Measurements from ENCODE around the gene SIAH2. TPM values are rescaled to one million over a fixed set of nuclear protein-coding genes. Genes with fewer than 3 reads are reported as not detected.

Gene SIAH2
- polyA plus RNA-seq, 4 donors, result 14.5 to 20.0 (median 16.3) TPM

DNA sequence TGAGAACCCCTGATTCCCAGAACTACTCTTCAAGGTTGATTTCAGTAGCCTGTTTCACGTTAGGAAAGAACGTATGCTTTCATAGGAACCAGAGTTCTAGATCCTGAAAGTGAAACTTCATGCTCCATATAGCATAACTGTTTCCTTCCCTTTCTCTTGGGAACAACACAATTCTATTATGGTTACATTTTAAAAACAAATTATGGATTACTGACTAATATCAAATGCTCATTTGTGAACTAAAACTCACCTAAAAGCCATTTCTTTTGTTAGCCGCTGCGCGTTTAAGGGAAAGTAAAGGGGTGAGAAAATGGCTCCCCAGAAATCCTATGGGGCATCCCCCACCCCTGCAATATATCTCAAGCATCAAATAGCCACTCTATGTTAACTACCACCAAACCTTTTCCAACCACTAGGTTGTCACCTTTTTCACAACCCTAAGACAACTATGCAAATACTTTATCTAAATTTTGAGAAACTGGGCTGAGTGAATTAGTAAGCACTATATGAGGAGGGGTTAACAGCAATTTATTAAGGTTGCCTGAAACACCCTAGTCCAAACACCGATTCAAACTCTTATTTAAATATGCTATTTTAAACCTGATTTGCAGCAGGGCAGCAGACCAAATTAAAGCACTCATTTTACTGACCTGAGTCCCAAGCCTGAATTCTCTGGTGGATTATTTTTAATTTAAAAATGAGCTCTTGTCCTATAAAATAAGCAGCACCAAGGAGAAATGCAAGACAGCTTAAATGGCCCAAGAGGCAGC lies 2.4 kb downstream of the SIAH2 start:
- Histone ChIP-seq H3K9me3 (ENCODE audit: control insufficient read depth in 2 of 2, insufficient read depth in 1 of 2, low read depth in 1 of 2, low read length in 1 of 2) (no peaks in the 10 kb centered on the region), H3K27ac (ENCODE audit: low read depth in 1 of 3, low read length in 2 of 3) (peak overlapping the region; percentile 22 to 90 (median 59)), H3K4me3 (ENCODE audit: low read depth in 1 of 3, low read length in 3 of 3) (peak overlapping the region; percentile 8 to 95 (median 86)), H3K4me1 (ENCODE audit: control insufficient read depth in 3 of 3, insufficient read depth in 2 of 3, low read depth in 1 of 3, low read length in 2 of 3) (peaks cover 10 to 42% (median 15%) of the 10 kb centered on the region in 3 donors), H3K36me3 (ENCODE audit: control insufficient read depth in 3 of 3, insufficient read depth in 2 of 3, low read depth in 1 of 3, low read length in 3 of 3) (no peaks in the 10 kb centered on the region), H3K27me3 (ENCODE audit: control insufficient read depth in 3 of 3, insufficient read depth in 3 of 3, low read length in 3 of 3) (no peaks in the 10 kb centered on the region)
- FAIRE-seq (no peak), DNase-seq (peak in 1 of 2 donors; percentile 35)
- 15 to 28% (median 19%) methylated on average over 6 of the region's 6 CpGs for WGBS, 3 donors

DNA sequence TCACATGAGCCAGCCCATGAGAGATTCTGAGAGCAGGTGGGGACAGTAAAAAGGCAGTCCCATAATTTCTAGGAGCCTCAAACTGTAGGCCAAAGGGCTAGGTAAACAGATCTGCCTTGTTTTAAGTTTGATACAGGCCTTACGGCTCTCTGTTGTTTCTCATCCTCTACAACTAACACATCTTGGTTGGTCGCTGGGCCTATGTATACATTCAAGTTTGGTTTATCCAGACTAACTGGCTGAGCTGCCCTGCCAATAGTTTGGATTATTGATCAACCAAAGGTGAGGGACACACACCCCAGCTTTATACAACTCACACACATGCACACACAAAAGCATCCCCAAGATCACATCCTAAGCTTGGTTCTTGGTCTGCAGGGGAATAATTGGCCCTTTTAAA lies 3.0 kb downstream of the SIAH2 start:
- Histone ChIP-seq H3K4me3 (ENCODE audit: low read depth in 1 of 3, low read length in 3 of 3) (peak overlapping the region in 1 of 3 donors; percentile 95), H3K9me3 (ENCODE audit: control insufficient read depth in 2 of 2, insufficient read depth in 1 of 2, low read depth in 1 of 2, low read length in 1 of 2) (no peaks in the 10 kb centered on the region), H3K27me3 (ENCODE audit: control insufficient read depth in 3 of 3, insufficient read depth in 3 of 3, low read length in 3 of 3) (no peaks in the 10 kb centered on the region), H3K27ac (ENCODE audit: low read depth in 1 of 3, low read length in 2 of 3) (peak overlapping the region; percentile 22 to 59 (median 23)), H3K36me3 (ENCODE audit: control insufficient read depth in 3 of 3, insufficient read depth in 2 of 3, low read depth in 1 of 3, low read length in 3 of 3) (peaks cover 0 to 1% (median 0%) of the 10 kb centered on the region in 3 donors), H3K4me1 (ENCODE audit: control insufficient read depth in 3 of 3, insufficient read depth in 2 of 3, low read depth in 1 of 3, low read length in 2 of 3) (peaks cover 12 to 42% (median 15%) of the 10 kb centered on the region in 3 donors)
- DNase-seq, result no peak
- no peak for FAIRE-seq
- 21 to 51% (median 26%) methylated on average over 2 of the region's 2 CpGs for WGBS, 3 donors

DNA sequence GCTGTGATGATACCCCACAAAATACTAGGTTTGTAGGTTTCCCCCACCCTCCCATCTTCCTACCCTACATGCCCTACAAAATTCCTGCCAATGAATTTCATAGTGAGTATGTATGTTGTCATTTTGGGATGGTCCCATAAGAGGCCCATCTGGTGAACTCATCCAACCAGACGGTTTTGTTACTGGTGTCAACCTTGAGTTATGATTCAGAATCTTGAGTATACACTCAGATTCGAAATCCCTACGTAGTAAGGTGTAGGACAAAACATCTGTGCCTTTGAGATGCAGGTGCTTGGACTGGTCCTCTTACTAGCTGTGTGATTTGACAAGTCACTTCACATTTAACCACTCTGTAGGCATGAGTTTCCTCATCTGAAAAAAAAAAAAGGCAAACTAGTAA lies 3.6 kb downstream of the SIAH2 start:
- Histone ChIP-seq H3K27me3 (ENCODE audit: control insufficient read depth in 3 of 3, insufficient read depth in 3 of 3, low read length in 3 of 3) (no peaks in the 10 kb centered on the region), H3K4me3 (ENCODE audit: low read depth in 1 of 3, low read length in 3 of 3) (no peak overlapping the region), H3K27ac (ENCODE audit: low read depth in 1 of 3, low read length in 2 of 3) (peak overlapping the region in 1 of 3 donors; percentile 59), H3K9me3 (ENCODE audit: control insufficient read depth in 2 of 2, insufficient read depth in 1 of 2, low read depth in 1 of 2, low read length in 1 of 2) (no peaks in the 10 kb centered on the region), H3K36me3 (ENCODE audit: control insufficient read depth in 3 of 3, insufficient read depth in 2 of 3, low read depth in 1 of 3, low read length in 3 of 3) (peaks cover 0 to 2% (median 0%) of the 10 kb centered on the region in 3 donors), H3K4me1 (ENCODE audit: control insufficient read depth in 3 of 3, insufficient read depth in 2 of 3, low read depth in 1 of 3, low read length in 2 of 3) (peaks cover 14 to 38% (median 15%) of the 10 kb centered on the region in 3 donors)
- DNase-seq (no peak), FAIRE-seq (no peak)
- 66 to 75% (median 73%) methylated on average over 3 of the region's 3 CpGs for WGBS, 3 donors

DNA sequence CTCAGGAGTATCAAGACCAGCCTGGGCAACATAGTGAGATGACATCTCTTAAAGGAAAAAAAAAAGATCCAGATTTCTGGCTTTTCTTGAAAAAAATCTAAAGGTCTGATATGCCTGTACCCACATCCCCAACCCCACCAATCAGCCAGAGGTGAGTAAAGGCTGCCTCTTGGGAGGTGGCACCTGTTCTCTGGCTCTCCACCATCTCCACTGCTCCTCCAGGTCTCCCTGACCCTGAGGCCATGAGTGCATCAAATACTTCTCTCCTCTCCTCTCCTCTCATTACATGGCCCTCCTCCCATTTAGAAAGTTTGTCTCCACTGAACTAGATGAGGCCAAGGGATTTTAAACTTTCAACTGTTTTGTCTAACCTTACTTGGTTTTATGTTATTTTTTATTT lies 5.2 kb downstream of the SIAH2 start:
- peaks cover 0 to 11% (median 0%) of the 10 kb centered on the region in 3 donors for H3K36me3 ChIP-seq (ENCODE audit: control insufficient read depth in 3 of 3, insufficient read depth in 2 of 3, low read depth in 1 of 3, low read length in 3 of 3)
- DNase-seq (no peak), FAIRE-seq (no peak)
- peaks cover 14 to 38% (median 15%) of the 10 kb centered on the region in 3 donors for H3K4me1 ChIP-seq (ENCODE audit: control insufficient read depth in 3 of 3, insufficient read depth in 2 of 3, low read depth in 1 of 3, low read length in 2 of 3)
- H3K27me3 ChIP-seq (ENCODE audit: control insufficient read depth in 3 of 3, insufficient read depth in 3 of 3, low read length in 3 of 3), result no peaks in the 10 kb centered on the region
- H3K9me3 ChIP-seq (ENCODE audit: control insufficient read depth in 2 of 2, insufficient read depth in 1 of 2, low read depth in 1 of 2, low read length in 1 of 2), result no peaks in the 10 kb centered on the region
- H3K4me3 ChIP-seq (ENCODE audit: low read depth in 1 of 3, low read length in 3 of 3), result no peak overlapping the region
- peak overlapping the region in 1 of 3 donors; percentile 15 for H3K27ac ChIP-seq (ENCODE audit: low read depth in 1 of 3, low read length in 2 of 3)

DNA sequence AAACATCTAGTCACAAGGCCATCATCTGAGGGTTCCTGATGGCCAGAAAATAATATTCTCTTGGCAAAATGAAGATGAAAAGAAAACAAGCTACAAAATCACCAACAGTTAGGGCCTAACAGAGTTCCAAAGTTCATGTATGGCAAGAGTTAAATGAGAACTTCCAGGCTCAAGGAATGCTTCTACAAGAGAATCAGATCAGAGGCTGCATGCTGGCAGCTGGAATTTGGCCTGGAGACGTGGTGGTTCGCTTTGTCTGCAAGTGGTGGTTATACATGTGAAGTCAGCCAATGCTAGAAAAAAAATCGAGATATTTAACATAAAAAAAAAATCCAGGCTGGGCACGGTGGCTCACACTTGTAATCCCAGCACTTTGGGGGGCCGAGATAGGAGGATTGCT lies 5.6 kb downstream of the SIAH2 start:
- Histone ChIP-seq H3K4me3 (ENCODE audit: low read depth in 1 of 3, low read length in 3 of 3) (no peak overlapping the region), H3K4me1 (ENCODE audit: control insufficient read depth in 3 of 3, insufficient read depth in 2 of 3, low read depth in 1 of 3, low read length in 2 of 3) (peaks cover 14 to 38% (median 15%) of the 10 kb centered on the region in 3 donors), H3K9me3 (ENCODE audit: control insufficient read depth in 2 of 2, insufficient read depth in 1 of 2, low read depth in 1 of 2, low read length in 1 of 2) (no peaks in the 10 kb centered on the region), H3K27me3 (ENCODE audit: control insufficient read depth in 3 of 3, insufficient read depth in 3 of 3, low read length in 3 of 3) (no peaks in the 10 kb centered on the region), H3K27ac (ENCODE audit: low read depth in 1 of 3, low read length in 2 of 3) (peak overlapping the region in 2 of 3 donors; percentile 28 to 59), H3K36me3 (ENCODE audit: control insufficient read depth in 3 of 3, insufficient read depth in 2 of 3, low read depth in 1 of 3, low read length in 3 of 3) (peaks cover 0 to 12% (median 0%) of the 10 kb centered on the region in 3 donors)
- FAIRE-seq (no peak), DNase-seq (no peak)
- 56 to 70% (median 56%) methylated on average over 5 of the region's 5 CpGs for WGBS, 3 donors

DNA sequence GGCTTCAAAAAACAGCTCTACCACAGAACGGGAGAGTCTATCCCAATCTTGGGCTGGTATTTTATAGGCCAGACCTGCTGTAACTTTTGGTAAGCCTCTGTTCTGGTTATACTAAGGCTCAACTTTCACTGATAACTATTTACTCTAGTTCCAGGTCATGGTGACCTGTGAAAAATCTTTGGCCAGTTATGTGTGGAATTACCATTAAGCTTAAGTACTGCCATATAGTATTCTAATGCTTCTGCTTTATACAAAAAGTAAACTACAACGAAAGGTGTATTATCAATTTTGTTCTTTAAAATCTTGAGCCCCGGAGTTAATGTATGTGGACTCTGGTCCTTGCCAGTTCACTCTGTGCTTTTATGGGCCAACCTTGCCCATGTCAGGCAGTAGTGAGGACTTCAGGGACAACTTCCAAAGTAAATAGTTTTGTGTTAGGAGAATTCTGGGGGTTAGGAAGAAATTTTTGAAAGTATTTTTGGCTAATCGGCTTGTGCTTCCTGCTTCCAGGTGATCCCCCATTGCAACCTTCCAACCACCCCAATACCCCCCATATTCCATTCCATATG lies 6.4 kb downstream of the SIAH2 start:
- Histone ChIP-seq H3K9me3 (ENCODE audit: control insufficient read depth in 2 of 2, insufficient read depth in 1 of 2, low read depth in 1 of 2, low read length in 1 of 2) (no peaks in the 10 kb centered on the region), H3K4me1 (ENCODE audit: control insufficient read depth in 3 of 3, insufficient read depth in 2 of 3, low read depth in 1 of 3, low read length in 2 of 3) (peaks cover 17 to 44% (median 19%) of the 10 kb centered on the region in 3 donors), H3K27ac (ENCODE audit: low read depth in 1 of 3, low read length in 2 of 3) (peak overlapping the region in 2 of 3 donors; percentile 17 to 59), H3K4me3 (ENCODE audit: low read depth in 1 of 3, low read length in 3 of 3) (no peak overlapping the region), H3K36me3 (ENCODE audit: control insufficient read depth in 3 of 3, insufficient read depth in 2 of 3, low read depth in 1 of 3, low read length in 3 of 3) (peaks cover 0 to 12% (median 0%) of the 10 kb centered on the region in 3 donors), H3K27me3 (ENCODE audit: control insufficient read depth in 3 of 3, insufficient read depth in 3 of 3, low read length in 3 of 3) (no peaks in the 10 kb centered on the region)
- WGBS, 3 donors, result 20 to 68% (median 41%) methylated on average over 4 of the region's 4 CpGs
- DNase-seq (peak in 1 of 2 donors; percentile 70), FAIRE-seq (no peak)

DNA sequence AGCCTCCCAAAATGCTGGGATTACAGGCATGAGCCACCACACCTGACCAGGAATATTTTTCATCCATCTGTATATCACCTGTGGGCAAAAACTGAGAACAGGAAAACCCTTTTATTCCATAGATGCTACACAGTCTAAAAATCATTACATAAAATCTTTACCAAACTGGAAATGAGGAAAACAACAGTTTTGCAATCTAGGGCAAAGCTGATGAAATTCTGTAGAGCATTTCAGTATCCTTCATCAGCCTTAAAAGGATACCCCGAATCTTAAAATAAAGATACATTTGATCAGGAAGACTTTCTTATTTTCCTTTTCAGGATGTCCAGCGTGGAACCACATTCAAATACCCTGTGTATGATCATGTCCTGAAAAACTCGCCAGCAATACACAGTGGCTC lies 7.1 kb downstream of the SIAH2 start:
- FAIRE-seq (no peak), DNase-seq (no peak)
- no peaks in the 10 kb centered on the region for H3K9me3 ChIP-seq (ENCODE audit: control insufficient read depth in 2 of 2, insufficient read depth in 1 of 2, low read depth in 1 of 2, low read length in 1 of 2)
- H3K4me1 ChIP-seq (ENCODE audit: control insufficient read depth in 3 of 3, insufficient read depth in 2 of 3, low read depth in 1 of 3, low read length in 2 of 3), result peaks cover 17 to 44% (median 19%) of the 10 kb centered on the region in 3 donors
- peaks cover 0 to 12% (median 0%) of the 10 kb centered on the region in 3 donors for H3K36me3 ChIP-seq (ENCODE audit: control insufficient read depth in 3 of 3, insufficient read depth in 2 of 3, low read depth in 1 of 3, low read length in 3 of 3)
- H3K4me3 ChIP-seq (ENCODE audit: low read depth in 1 of 3, low read length in 3 of 3), result no peak overlapping the region
- H3K27ac ChIP-seq (ENCODE audit: low read depth in 1 of 3, low read length in 2 of 3), result no peak overlapping the region
- WGBS, 3 donors, result 85 to 94% (median 91%) methylated on average over 3 of the region's 3 CpGs
- H3K27me3 ChIP-seq (ENCODE audit: control insufficient read depth in 3 of 3, insufficient read depth in 3 of 3, low read length in 3 of 3), result no peaks in the 10 kb centered on the region

DNA sequence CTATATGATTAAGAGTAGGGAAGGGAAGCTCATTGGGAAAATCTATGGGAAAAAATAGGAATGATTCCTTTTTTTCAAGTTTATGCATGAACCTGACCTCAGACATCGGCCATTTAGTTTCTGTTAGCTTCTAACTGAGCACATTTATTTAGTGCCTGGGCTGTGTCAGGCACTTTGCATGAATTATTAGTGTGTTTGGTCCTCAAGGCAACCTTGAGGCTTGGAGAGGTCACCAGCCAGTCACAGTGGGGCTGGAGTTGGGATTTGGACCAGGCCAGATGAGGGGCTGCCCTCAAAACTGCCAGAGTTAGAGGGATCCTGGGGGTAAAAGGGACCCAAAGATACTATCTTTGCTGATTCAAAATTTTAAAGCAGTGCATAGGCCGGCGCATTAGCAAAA lies 8.1 kb downstream of the SIAH2 start:
- Histone ChIP-seq H3K4me1 (ENCODE audit: control insufficient read depth in 3 of 3, insufficient read depth in 2 of 3, low read depth in 1 of 3, low read length in 2 of 3) (peaks cover 16 to 43% (median 17%) of the 10 kb centered on the region in 3 donors), H3K27ac (ENCODE audit: low read depth in 1 of 3, low read length in 2 of 3) (no peak overlapping the region), H3K4me3 (ENCODE audit: low read depth in 1 of 3, low read length in 3 of 3) (no peak overlapping the region), H3K27me3 (ENCODE audit: control insufficient read depth in 3 of 3, insufficient read depth in 3 of 3, low read length in 3 of 3) (no peaks in the 10 kb centered on the region), H3K9me3 (ENCODE audit: control insufficient read depth in 2 of 2, insufficient read depth in 1 of 2, low read depth in 1 of 2, low read length in 1 of 2) (no peaks in the 10 kb centered on the region), H3K36me3 (ENCODE audit: control insufficient read depth in 3 of 3, insufficient read depth in 2 of 3, low read depth in 1 of 3, low read length in 3 of 3) (peaks cover 0 to 12% (median 0%) of the 10 kb centered on the region in 3 donors)
- DNase-seq, result no peak
- no peak for FAIRE-seq
- 70 to 97% (median 89%) methylated on average over 3 of the region's 3 CpGs for WGBS, 3 donors

Measured in small intestine (tissue), 7 donors.